Trophoblast cell (in vitro differentiated cells and primary cell): ENCODE measurements around the gene NUP160.
"Not testable (repeated sequence)": the region's sequence is repeated elsewhere in the genome, so short reads cannot be mapped to it uniquely, and the experiment has no call there.

Source experiments
- DNase-seq, 2 donors: peaks; one replicate each; pipeline ENCODE4 v3.0.0-alpha.2; 2016
- H2AFZ ChIP-seq: 2 replicates; pipeline ENCODE4 v1.6.1; 2013; ENCODE audit warnings: low read length, moderate library complexity, mild to moderate bottlenecking; ENCODE audit not compliant: insufficient read depth, poor library complexity
- H2AK5ac ChIP-seq: 2 replicates; pipeline ENCODE4 v1.6.1; 2013; ENCODE audit warnings: mild to moderate bottlenecking, low read length
- H2BK120ac ChIP-seq: 2 replicates; pipeline ENCODE4 v1.6.1; 2013; ENCODE audit warnings: low read length, mild to moderate bottlenecking, moderate library complexity; ENCODE audit not compliant: insufficient read depth, poor library complexity
- H2BK12ac ChIP-seq: 2 replicates; pipeline ENCODE4 v1.6.1; 2013; ENCODE audit warnings: mild to moderate bottlenecking, low read length, moderate library complexity
- H2BK5ac ChIP-seq: 2 replicates; pipeline ENCODE4 v1.6.1; 2013; ENCODE audit warnings: low read length, low read depth, moderate library complexity, mild to moderate bottlenecking; ENCODE audit not compliant: poor library complexity
- H3K14ac ChIP-seq: 2 replicates; pipeline ENCODE4 v1.6.1; 2013; ENCODE audit warnings: mild to moderate bottlenecking, low read length
- H3K18ac ChIP-seq: 2 replicates; pipeline ENCODE4 v1.6.1; 2013; ENCODE audit warnings: mild to moderate bottlenecking, low read length
- H3K23ac ChIP-seq: 2 replicates; pipeline ENCODE4 v1.6.1; 2013; ENCODE audit warnings: low read length
- H3K27ac ChIP-seq: 2 replicates; pipeline ENCODE4 v1.5.1; 2013; ENCODE audit warnings: low read depth, mild to moderate bottlenecking, inconsistent platforms, low read length, moderate library complexity
- H3K27me3 ChIP-seq: 2 replicates; pipeline ENCODE4 v1.6.1; 2013; ENCODE audit warnings: inconsistent platforms, mild to moderate bottlenecking, low read length, moderate library complexity; ENCODE audit not compliant: insufficient read depth
- H3K36me3 ChIP-seq, 2 experiments: 1 replicate in 1 of 2; 2 replicates in 1 of 2; pipeline ENCODE4 v1.6.1; 2013; ENCODE audit warnings: low read length in 2 of 2, mild to moderate bottlenecking in 2 of 2, moderate library complexity in 1 of 2; ENCODE audit not compliant: insufficient read depth in 2 of 2, control insufficient read depth in 1 of 2
- H3K4ac ChIP-seq: 2 replicates; pipeline ENCODE4 v1.6.1; 2013; ENCODE audit warnings: low read depth, mild to moderate bottlenecking, low read length, moderate library complexity
- H3K4me1 ChIP-seq, 2 experiments: 1 replicate in 1 of 2; 2 replicates in 1 of 2; pipeline ENCODE4 v1.6.1; 2013; ENCODE audit warnings: low read length in 2 of 2, mild to moderate bottlenecking in 2 of 2, moderate library complexity in 1 of 2; ENCODE audit not compliant: insufficient read depth in 2 of 2, control insufficient read depth in 1 of 2
- H3K4me2 ChIP-seq: 2 replicates; pipeline ENCODE4 v1.6.1; 2013; ENCODE audit warnings: inconsistent platforms, mild to moderate bottlenecking, low read length, moderate library complexity
- H3K4me3 ChIP-seq: 2 replicates; pipeline ENCODE4 v1.5.1; 2013; ENCODE audit warnings: mild to moderate bottlenecking, low read depth, low read length, inconsistent platforms
- H3K79me1 ChIP-seq: one replicate; pipeline ENCODE4 v1.6.1; 2013; ENCODE audit warnings: low read length
- H3K79me2 ChIP-seq: 2 replicates; pipeline ENCODE4 v1.6.1; 2013; ENCODE audit warnings: low read length, mild to moderate bottlenecking; ENCODE audit not compliant: control insufficient read depth, insufficient read depth, poor library complexity
- H3K9ac ChIP-seq: 2 replicates; pipeline ENCODE4 v1.6.1; 2013; ENCODE audit warnings: mild to moderate bottlenecking, low read length
- H3K9me3 ChIP-seq: 2 replicates; pipeline ENCODE4 v1.6.1; 2013; ENCODE audit warnings: low read depth, mild to moderate bottlenecking, control low read depth, inconsistent platforms, low read length; ENCODE audit not compliant: insufficient read depth
- H4K12ac ChIP-seq: 2 replicates; pipeline ENCODE4 v1.6.1; 2013; ENCODE audit warnings: low read depth, mild to moderate bottlenecking, low read length, moderate library complexity
- H4K8ac ChIP-seq: 2 replicates; pipeline ENCODE4 v1.6.1; 2013; ENCODE audit warnings: low read depth, mild to moderate bottlenecking, low read length, moderate library complexity
- H4K91ac ChIP-seq: one replicate; pipeline ENCODE4 v1.6.1; 2013; ENCODE audit warnings: low read depth, mild to moderate bottlenecking, low read length, moderate library complexity
- WGBS: extraction: QIAGEN DNeasy Blood & Tissue Kit; methylation state at CpG from one replicate; pipeline ENCODE4 v1.1.7; 2013; ENCODE audit warnings: missing lambda C conversion rate; ENCODE audit not compliant: insufficient read length, insufficient coverage; ENCODE audit errors: extremely low coverage; 5-methylcytosine and 5-hydroxymethylcytosine counted together

Gene NUP160

DNA sequence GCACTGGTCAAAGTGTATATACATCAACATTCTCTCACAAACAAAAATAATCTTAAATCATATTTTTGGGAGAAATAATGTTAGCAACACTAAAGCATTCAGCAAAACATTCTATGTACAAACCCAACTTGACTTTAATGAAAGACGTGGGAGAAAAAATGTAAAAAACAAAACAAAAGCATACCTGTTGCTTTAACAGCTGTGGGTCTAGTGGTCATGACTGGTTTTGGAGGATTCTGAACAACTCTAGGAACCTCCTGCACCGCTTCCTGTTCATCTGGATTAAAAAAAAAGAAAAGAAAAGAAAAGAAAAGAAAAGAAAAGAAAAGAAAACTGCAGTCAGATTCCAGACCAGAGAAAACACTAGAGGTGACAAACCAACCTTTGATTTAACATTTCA lies 83.1 kb downstream of the NUP160 start:
- WGBS, result no CpG with 5 or more reads among the region's 2 CpGs

DNA sequence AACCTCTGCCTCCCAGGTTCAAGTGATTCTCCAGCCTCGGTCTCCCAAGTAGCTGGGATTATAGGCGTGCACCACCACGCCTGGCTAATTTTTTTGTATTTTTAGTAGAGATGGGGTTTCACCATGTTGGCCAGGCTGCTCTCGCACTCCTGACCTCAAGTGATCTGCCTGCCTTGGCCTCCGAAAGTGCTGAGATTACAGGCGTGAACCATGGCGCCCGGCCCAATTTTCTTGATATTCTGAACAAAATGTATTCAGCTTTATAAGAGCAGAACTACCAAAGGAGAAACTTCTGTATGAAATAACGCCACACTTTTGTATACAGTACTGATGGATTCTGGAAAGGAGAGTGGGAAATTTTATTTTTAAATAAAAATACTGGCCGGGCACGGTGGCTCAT lies 88.9 kb downstream of the NUP160 start:
- H2AFZ ChIP-seq, H3K23ac ChIP-seq, H3K79me1 ChIP-seq, H2BK120ac ChIP-seq, H2AK5ac ChIP-seq, H3K9me3 ChIP-seq, H3K4me1 ChIP-seq, H3K4me3 ChIP-seq, H3K4me2 ChIP-seq, H4K8ac ChIP-seq, H2BK5ac ChIP-seq, H2BK12ac ChIP-seq, H3K18ac ChIP-seq, H3K27me3 ChIP-seq, H3K14ac ChIP-seq, H4K12ac ChIP-seq, H4K91ac ChIP-seq, H3K79me2 ChIP-seq, H3K27ac ChIP-seq, H3K4ac ChIP-seq, H3K9ac ChIP-seq, DNase-seq: not testable (repeated sequence)
- H3K36me3 ChIP-seq, result peaks cover 55 to 60% of the 10 kb centered on the region in 2 experiments
- no CpG with 5 or more reads among the region's 11 CpGs for WGBS

More for the DNA sequence above, 83.1 kb downstream of the NUP160 start:
- Histone ChIP-seq H3K9ac (no peak overlapping the region), H4K8ac (no peak overlapping the region), H3K36me3 (peaks cover 27 to 32% of the 10 kb centered on the region in 2 experiments), H2AFZ (no peak overlapping the region), H3K79me2 (peaks cover 21% of the 10 kb centered on the region), H3K27me3 (no peaks in the 10 kb centered on the region), H4K91ac (no peak overlapping the region), H2AK5ac (no peak overlapping the region), H3K4me1 (peaks cover 3% of the 10 kb centered on the region in 2 experiments), H3K4ac (no peak overlapping the region), H2BK120ac (no peak overlapping the region), H2BK5ac (no peak overlapping the region), H3K14ac (no peak overlapping the region), H3K18ac (no peak overlapping the region), H2BK12ac (no peak overlapping the region), H3K27ac (no peak overlapping the region), H3K23ac (no peak overlapping the region), H3K9me3 (no peaks in the 10 kb centered on the region), H3K79me1 (peaks cover 16% of the 10 kb centered on the region), H3K4me3 (no peak overlapping the region), H4K12ac (no peak overlapping the region), H3K4me2 (no peak overlapping the region)
- peak in 1 of 2 donors; percentile 55 for DNase-seq

DNA sequence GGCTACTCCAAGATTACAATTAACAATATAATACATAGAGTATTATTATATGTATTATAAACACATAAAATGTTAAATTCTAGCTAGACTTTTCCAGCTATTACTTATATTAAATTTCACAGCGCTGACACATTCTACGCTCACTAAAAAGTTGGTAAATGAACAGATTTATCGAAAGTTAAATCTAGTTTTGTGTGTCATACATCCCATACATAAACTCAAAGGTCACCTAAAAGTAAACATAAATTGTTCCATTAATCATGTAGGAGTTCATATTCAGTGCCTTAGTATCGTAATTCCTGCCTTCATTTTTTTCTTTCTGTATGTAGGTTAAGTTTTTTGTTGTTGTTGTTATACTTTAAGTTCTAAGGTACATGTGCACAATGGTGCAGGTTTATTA lies 91.9 kb downstream of the NUP160 start:
- H3K4me3 ChIP-seq, result no peak overlapping the region
- H2BK12ac ChIP-seq, result no peak overlapping the region
- no peak overlapping the region for H4K12ac ChIP-seq
- no peaks in the 10 kb centered on the region for H3K4me1 ChIP-seq
- H3K4me2 ChIP-seq, result no peak overlapping the region
- DNase-seq, result no peak
- no peak overlapping the region for H3K23ac ChIP-seq
- no peak overlapping the region for H3K27ac ChIP-seq
- no peak overlapping the region for H2AFZ ChIP-seq
- H3K79me1 ChIP-seq, result no peaks in the 10 kb centered on the region
- no peak overlapping the region for H3K14ac ChIP-seq
- H2BK5ac ChIP-seq, result no peak overlapping the region
- H4K8ac ChIP-seq, result no peak overlapping the region
- no peak overlapping the region for H2AK5ac ChIP-seq
- peaks cover 62 to 66% of the 10 kb centered on the region in 2 experiments for H3K36me3 ChIP-seq
- H3K79me2 ChIP-seq, result no peaks in the 10 kb centered on the region
- no peak overlapping the region for H4K91ac ChIP-seq
- no peak overlapping the region for H2BK120ac ChIP-seq
- no peak overlapping the region for H3K9ac ChIP-seq
- no CpG with 5 or more reads among the region's 4 CpGs for WGBS
- H3K9me3 ChIP-seq, result no peaks in the 10 kb centered on the region
- no peak overlapping the region for H3K4ac ChIP-seq
- H3K27me3 ChIP-seq, result no peaks in the 10 kb centered on the region
- no peak overlapping the region for H3K18ac ChIP-seq

DNA sequence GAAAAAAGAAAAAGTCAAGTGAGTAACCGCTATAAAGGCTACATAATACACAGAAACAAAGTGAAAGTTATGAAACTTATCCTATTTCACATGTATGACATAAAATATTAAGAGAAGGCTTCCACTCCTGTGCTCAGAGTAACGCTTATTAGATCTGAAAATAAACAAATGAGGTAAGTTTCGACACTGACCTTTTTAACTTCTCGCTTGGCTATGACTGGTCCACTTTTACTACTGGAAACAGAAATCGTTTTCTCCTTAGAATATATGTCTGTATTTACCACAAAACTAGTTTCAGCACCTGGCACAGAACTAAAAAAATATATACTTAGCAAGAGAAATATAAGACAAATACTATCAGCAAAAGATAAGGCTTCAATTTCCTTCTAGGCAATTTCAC lies 97.4 kb downstream of the NUP160 start:
- peaks cover 65 to 70% of the 10 kb centered on the region in 2 experiments for H3K36me3 ChIP-seq
- H3K4me3 ChIP-seq, result no peak overlapping the region
- H2AFZ ChIP-seq, result no peak overlapping the region
- H4K91ac ChIP-seq, result no peak overlapping the region
- H3K27me3 ChIP-seq, result no peaks in the 10 kb centered on the region
- H2AK5ac ChIP-seq, result no peak overlapping the region
- no peak overlapping the region for H2BK120ac ChIP-seq
- H3K18ac ChIP-seq, result no peak overlapping the region
- no peak overlapping the region for H4K12ac ChIP-seq
- no peak for DNase-seq
- H2BK12ac ChIP-seq, result no peak overlapping the region
- no peaks in the 10 kb centered on the region for H3K79me2 ChIP-seq
- H3K4ac ChIP-seq, result no peak overlapping the region
- H3K9me3 ChIP-seq, result no peaks in the 10 kb centered on the region
- no peak overlapping the region for H3K23ac ChIP-seq
- H3K14ac ChIP-seq, result no peak overlapping the region
- H2BK5ac ChIP-seq, result no peak overlapping the region
- H3K27ac ChIP-seq, result no peak overlapping the region
- no CpG with 5 or more reads among the region's 5 CpGs for WGBS
- H3K4me2 ChIP-seq, result no peak overlapping the region
- no peak overlapping the region for H3K9ac ChIP-seq
- H4K8ac ChIP-seq, result no peak overlapping the region
- H3K79me1 ChIP-seq, result no peaks in the 10 kb centered on the region
- H3K4me1 ChIP-seq, result no peaks in the 10 kb centered on the region
